Measurements from ENCODE around the gene COX7A2. TPM values are rescaled to one million over a fixed set of nuclear protein-coding genes. Genes with fewer than 3 reads are reported as not detected.

The COX7A2 gene
- total RNA-seq, 1 donor from 2014 or later = 128 TPM

- DNase-seq (ENCODE audit: low read depth, low spot score) = no peak
Measured at GRCh38 chr6:75201901-75202672, 41.5 kb downstream of the COX7A2 start.

GRCh38 chr6:75201021-75201420 is 42.6 kb downstream of the COX7A2 start:
- DNase-seq (ENCODE audit: low read depth, low spot score) = no peak

- DNase-seq (ENCODE audit: low read depth, low spot score) = no peak
Measured at GRCh38 chr6:75199889-75200288, 43.7 kb downstream of the COX7A2 start.

- no peak for DNase-seq (ENCODE audit: low read depth, low spot score)
Measured at GRCh38 chr6:75196081-75196687, 47.4 kb downstream of the COX7A2 start.

GRCh38 chr6:75188221-75188925 is 55.2 kb downstream of the COX7A2 start:
- no peak for DNase-seq (ENCODE audit: low read depth, low spot score)

Other genes with a start within 250 kb of the COX7A2 start
- gene COL12A1, start 37.7 kb downstream of the COX7A2 start, total RNA-seq = 0.32 and 5.8 TPM in 2 replicates
- 233 and 297 TPM in 2 replicates for gene TMEM30A, start 41.0 kb upstream of the COX7A2 start, total RNA-seq
- 2.3 and 10.5 TPM in 2 replicates for gene FILIP1, start 250.0 kb upstream of the COX7A2 start, total RNA-seq

Measured in pulmonary artery endothelial cell (primary cell).